ENCODE results near the gene FLG.

FLG gene

GRCh38 chr1:152343006-152343405 lies 18.0 kb upstream of the FLG start:
- Histone ChIP-seq H3K4me3 (replicated peaks; ENCODE audit: insufficient read depth, low read length) (no peak overlapping the region), H3K27ac (replicated peaks) (no peak overlapping the region), H3K27me3 (ENCODE audit: insufficient read depth, poor library complexity, severe bottlenecking) (peaks cover 9% of the 10 kb centered on the region)
- TF ChIP-seq REST (IDR thresholded peaks at IDR 0.05; ENCODE audit: insufficient replicate concordance, low read depth) (no peak), POLR2AphosphoS5 (IDR thresholded peaks at IDR 0.05; ENCODE audit: low read depth) (no peak), SPI1 (IDR thresholded peaks at IDR 0.05; ENCODE audit: borderline replicate concordance, low read depth) (no peak), CTCF (IDR thresholded peaks at IDR 0.05; ENCODE audit: insufficient read depth, low read length) (no peak), GABPA (IDR thresholded peaks at IDR 0.05; ENCODE audit: low read depth) (no peak)
- DNase-seq (ENCODE audit: low read depth in 1 of 2, low spot score in 1 of 2), result no peak

DNA sequence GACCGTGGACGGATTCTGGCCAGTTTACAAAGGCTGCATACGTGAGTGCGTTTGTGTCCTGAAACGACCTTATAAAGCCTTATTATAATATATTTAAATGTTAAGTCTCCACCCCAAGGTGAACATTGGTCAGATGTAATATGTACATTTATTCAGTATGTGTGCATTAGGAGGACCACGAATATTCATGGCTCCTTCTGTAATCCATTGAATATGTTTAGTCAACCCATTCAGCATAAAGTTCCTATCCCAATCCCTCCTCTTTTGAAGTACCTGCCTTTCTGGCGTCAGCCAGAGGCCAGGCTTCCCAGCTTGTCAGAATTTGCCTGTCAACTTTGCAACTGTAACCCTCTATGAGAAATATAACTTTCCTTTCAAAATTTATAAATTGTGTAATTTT lies 10.4 kb upstream of the FLG start:
- no peak overlapping the region for H3K27ac ChIP-seq (replicated peaks)
- H3K27me3 ChIP-seq (ENCODE audit: insufficient read depth, poor library complexity, severe bottlenecking), result peaks cover 4% of the 10 kb centered on the region
- H3K4me3 ChIP-seq (replicated peaks; ENCODE audit: insufficient read depth, low read length), result no peak overlapping the region
- DNase-seq (ENCODE audit: low read depth in 1 of 2, low spot score in 1 of 2), result no peak
- no peak for TF ChIP-seq REST (IDR thresholded peaks at IDR 0.05; ENCODE audit: insufficient replicate concordance, low read depth)
- no peak for TF ChIP-seq GABPA (IDR thresholded peaks at IDR 0.05; ENCODE audit: low read depth)
- TF ChIP-seq POLR2AphosphoS5 (IDR thresholded peaks at IDR 0.05; ENCODE audit: low read depth), result no peak
- TF ChIP-seq CTCF (IDR thresholded peaks at IDR 0.05; ENCODE audit: insufficient read depth, low read length), result no peak
- no peak for TF ChIP-seq SPI1 (IDR thresholded peaks at IDR 0.05; ENCODE audit: borderline replicate concordance, low read depth)

- no peak overlapping the region for H3K27ac ChIP-seq (replicated peaks)
- TF ChIP-seq POLR2AphosphoS5 (IDR thresholded peaks at IDR 0.05; ENCODE audit: low read depth) (no peak), SPI1 (IDR thresholded peaks at IDR 0.05; ENCODE audit: borderline replicate concordance, low read depth) (no peak), CTCF (IDR thresholded peaks at IDR 0.05; ENCODE audit: insufficient read depth, low read length) (no peak), REST (IDR thresholded peaks at IDR 0.05; ENCODE audit: insufficient replicate concordance, low read depth) (no peak), GABPA (IDR thresholded peaks at IDR 0.05; ENCODE audit: low read depth) (no peak)
- no peak for DNase-seq (ENCODE audit: low read depth in 1 of 2, low spot score in 1 of 2)
- H3K27me3 ChIP-seq (ENCODE audit: insufficient read depth, poor library complexity, severe bottlenecking), result peaks cover 4% of the 10 kb centered on the region
- H3K4me3 ChIP-seq (replicated peaks; ENCODE audit: insufficient read depth, low read length), result no peak overlapping the region
Observed at GRCh38 chr1:152328801-152329391, 3.9 kb upstream of the FLG start.

Measured in HL-60 (cell line).